ENCODE data around the gene FRMPD4.
A peak's percentile ranks its signal among the peaks of the same experiment; 100 is the strongest.

The FRMPD4 gene

GRCh38 chrX:12685541-12685940 lies 547.3 kb downstream of the FRMPD4 start:
- no peak for FAIRE-seq

DNA sequence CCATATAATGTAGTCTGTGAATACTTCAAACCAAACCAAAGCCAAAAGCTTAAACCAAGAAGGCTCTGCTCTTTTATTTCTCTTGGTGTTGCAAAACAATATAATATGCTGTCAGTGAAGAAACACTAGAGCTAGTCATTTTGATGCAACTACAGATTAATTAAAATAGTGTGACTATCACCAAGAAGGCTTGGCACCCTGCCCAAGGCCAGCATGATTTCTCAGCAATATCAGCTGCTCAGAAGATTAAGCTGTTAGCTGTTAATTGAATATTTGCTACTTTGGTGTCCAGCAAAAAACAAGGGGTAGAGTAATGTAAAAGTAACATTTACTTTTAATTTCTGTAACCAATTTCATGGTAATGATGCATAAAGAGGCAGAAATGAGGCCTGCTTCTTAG lies 548.1 kb downstream of the FRMPD4 start:
- no peak for FAIRE-seq

DNA sequence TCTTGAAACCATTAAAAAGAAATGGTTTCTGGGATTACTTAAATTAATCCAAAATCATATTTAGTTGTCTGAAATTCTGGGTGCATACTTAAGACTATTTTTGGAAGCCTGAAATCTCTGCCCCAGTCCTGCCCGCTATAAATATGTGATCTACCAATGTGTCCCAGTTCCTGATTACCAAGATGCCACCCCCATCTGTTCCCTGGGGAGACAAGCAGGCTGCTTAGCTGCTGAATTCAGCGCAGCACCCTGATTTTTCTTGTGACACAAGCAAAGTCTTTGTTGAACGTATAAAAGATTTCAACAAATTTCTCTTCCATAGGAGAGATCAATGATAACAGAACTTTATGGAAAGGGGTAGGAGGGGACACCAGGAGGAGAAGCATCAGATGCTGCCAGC lies 552.4 kb downstream of the FRMPD4 start:
- FAIRE-seq: no peak

- no peak for FAIRE-seq
Measured at GRCh38 chrX:12693754-12694153, 555.5 kb downstream of the FRMPD4 start.

GRCh38 chrX:12700745-12701144 lies 562.5 kb downstream of the FRMPD4 start:
- no peak for FAIRE-seq

GRCh38 chrX:12701628-12702027 lies 563.4 kb downstream of the FRMPD4 start:
- no peak for FAIRE-seq

DNA sequence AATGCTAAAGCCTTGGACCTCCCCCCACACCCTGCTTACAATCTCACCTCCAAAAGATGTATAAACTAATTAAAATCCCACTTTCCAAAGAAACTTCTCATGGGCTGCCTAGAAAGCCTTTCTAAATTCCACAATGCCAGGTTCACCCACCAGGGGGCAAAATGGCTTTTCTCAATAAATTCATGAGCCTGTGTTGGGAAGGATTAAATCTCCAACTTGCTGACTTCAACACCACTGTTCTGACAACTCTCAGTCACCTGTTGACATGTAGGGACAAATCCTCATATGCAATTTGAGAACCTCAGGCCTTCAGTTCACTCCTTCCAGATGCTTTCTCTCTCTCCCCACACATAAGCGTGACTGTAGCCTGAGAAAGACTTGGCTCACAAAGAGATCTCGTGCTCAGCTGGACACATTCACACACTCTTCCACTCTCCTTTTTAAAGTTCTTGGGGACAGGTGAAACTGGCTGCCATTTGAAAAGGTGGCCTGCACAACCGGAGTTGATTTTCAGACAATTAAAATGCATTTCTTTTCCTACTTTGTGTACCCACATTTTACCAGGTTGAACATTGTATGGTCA lies 564.3 kb downstream of the FRMPD4 start:
- no peak for FAIRE-seq

- no peak for FAIRE-seq
Measured at GRCh38 chrX:12704706-12705105, 566.4 kb downstream of the FRMPD4 start.

DNA sequence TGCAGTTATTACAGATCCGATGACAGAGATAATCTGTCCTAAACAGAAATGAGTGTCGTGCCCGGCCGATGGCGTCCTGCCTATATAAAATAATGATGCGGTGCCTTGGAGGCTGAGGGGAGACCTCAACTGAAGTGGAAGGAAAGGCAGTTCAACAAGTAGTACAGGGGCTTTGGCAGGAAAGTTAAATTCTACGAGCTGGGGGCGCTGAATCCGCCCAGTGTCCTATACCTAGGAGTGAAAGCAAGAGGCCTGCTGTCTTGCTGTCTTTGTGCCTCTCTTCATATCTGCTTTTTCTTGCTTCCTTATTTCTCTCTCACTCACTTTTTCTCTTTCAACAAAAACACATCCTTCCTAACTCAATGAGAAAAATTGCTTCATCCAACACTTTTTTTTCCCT lies 570.8 kb downstream of the FRMPD4 start:
- no peak for FAIRE-seq

- no peak for FAIRE-seq
Measured at GRCh38 chrX:12711435-12712040, 573.3 kb downstream of the FRMPD4 start.

DNA sequence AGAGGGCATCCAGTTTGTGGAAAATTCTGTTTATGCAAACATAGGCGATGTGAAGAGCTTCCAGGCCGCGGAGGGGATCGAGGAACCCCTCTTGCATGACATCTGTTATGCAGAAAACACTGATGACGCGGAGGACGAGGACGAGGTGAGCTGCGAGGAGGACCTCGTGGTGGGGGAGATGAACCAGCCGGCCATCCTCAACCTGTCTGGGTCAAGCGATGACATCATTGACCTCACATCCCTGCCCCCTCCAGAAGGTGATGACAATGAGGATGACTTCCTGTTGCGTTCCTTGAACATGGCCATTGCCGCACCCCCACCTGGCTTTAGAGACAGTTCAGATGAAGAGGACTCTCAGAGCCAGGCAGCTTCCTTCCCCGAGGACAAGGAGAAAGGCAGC lies 578.3 kb downstream of the FRMPD4 start:
- no peak for FAIRE-seq

GRCh38 chrX:12719837-12720236 lies 581.6 kb downstream of the FRMPD4 start:
- no peak for FAIRE-seq

GRCh38 chrX:12721042-12721441 lies 582.8 kb downstream of the FRMPD4 start:
- FAIRE-seq: no peak

DNA sequence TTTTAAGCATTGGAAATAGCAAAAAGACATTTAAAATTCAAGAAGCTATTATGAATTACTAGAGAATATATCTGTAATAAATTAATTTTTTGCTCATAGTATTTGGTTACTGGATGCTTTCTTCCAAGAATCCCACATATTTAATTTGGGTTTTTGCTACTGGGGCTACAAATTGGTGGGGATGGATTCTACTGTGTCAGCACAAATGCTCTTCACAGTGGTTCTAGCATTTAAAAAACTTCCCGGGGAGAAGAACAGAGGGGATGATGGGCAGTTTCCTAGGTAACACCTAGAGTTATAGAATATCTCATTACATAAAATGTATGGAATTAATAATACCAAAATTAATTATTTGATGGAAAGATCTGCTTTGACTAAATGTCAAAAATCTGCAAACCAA lies 584.0 kb downstream of the FRMPD4 start:
- no peak for FAIRE-seq

- FAIRE-seq: no peak
Measured at GRCh38 chrX:12741416-12741815, 603.1 kb downstream of the FRMPD4 start.

DNA sequence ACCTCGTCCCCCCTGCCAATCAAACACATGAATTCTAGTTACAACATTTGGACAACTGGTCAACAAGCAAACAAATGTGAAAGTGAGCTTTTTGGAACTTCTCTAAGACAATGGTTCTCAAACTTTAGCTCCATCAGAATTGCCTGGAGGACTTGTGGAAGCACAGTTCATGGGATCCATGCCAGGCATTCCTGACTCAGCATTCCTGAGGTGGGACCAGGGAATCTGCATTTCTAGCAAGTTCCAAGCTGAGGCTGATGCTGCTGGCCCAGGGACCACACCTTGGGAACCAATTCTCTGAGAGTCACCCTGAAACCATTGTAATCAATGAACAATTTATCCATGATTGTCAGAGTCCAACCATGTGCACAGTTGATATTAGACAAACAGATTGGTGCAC lies 609.2 kb downstream of the FRMPD4 start:
- no peak for FAIRE-seq

GRCh38 chrX:12751887-12752286 lies 613.6 kb downstream of the FRMPD4 start:
- FAIRE-seq: no peak

GRCh38 chrX:12753366-12753765 lies 615.1 kb downstream of the FRMPD4 start:
- no peak for FAIRE-seq

DNA sequence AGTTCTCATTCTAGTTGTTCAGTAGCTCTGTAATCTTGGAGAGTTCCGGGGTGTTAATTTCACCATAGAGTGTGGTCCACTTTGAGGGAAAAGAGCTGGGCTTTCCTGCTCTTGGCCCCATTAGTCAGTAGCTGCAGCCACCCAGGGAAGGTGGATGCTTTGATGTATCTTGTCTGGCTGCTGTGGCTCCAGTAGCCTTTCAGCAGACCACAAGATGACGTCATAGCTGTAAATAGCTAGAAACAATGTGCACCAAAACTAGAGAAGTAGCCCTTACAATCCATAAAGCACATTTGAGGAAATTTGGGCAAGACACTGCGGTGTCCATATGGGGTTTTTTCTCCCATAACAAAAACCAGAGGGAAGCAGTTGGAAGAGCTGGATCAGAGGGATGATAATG lies 620.0 kb downstream of the FRMPD4 start:
- no peak for FAIRE-seq

- FAIRE-seq: no peak
Measured at GRCh38 chrX:12767856-12768255, 629.6 kb downstream of the FRMPD4 start.

- no peak for FAIRE-seq
Measured at GRCh38 chrX:12768491-12768890, 630.2 kb downstream of the FRMPD4 start.

- FAIRE-seq: peak; percentile 60
Measured at GRCh38 chrX:12770440-12770839, 632.2 kb downstream of the FRMPD4 start.

- FAIRE-seq: no peak
Measured at GRCh38 chrX:12771445-12772069, 633.3 kb downstream of the FRMPD4 start.
